ENCODE measurements around the gene KRTAP4-16. TPM values are rescaled to one million over a fixed set of nuclear protein-coding genes. Genes with fewer than 3 reads are reported as not detected.
"Not testable (repeated sequence)": the region's sequence is repeated elsewhere in the genome, so short reads cannot be mapped to it uniquely, and the experiment has no call there.

KRTAP4-16 gene
- total RNA-seq, 4 donors from 2014 or later: not detected

DNA sequence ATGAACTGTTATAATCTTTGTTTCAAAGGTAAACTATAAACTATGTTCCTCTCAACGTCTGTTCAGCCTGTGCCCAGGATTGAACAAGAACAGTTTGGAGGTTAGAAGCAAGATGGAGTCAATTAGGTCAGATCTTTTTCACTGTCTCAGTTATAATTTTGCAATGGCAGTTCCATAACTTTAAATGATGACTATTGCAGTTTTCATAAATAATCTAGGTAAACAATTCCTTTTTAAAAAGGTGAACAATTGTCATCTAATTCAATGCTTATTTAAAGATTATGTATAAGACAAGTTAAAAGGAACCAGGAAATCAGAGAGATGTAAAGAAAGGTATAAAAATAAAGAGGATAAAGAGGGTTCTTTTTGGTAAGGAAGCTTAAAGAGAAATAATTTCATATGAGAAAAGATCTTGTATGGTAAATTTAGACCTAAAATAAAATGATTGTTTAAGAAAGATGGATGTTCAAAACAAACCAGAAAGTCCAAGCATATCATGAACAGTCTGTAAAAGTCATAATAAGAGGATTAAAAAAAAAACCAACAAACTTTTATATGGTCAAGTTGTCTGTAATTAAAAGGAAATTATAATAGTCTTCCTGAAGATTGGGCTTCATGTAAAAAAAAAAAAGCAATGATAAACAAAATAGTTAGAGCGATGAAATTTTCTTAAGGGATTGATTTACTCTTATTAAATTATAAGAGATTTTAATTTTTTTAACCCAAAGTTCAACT lies 9.3 kb upstream of the KRTAP4-16 start:
- WGBS, 2 donors (ENCODE audit: low coverage in 1 of 2): 77 to 81% methylated on average over 2 of the region's 2 CpGs

DNA sequence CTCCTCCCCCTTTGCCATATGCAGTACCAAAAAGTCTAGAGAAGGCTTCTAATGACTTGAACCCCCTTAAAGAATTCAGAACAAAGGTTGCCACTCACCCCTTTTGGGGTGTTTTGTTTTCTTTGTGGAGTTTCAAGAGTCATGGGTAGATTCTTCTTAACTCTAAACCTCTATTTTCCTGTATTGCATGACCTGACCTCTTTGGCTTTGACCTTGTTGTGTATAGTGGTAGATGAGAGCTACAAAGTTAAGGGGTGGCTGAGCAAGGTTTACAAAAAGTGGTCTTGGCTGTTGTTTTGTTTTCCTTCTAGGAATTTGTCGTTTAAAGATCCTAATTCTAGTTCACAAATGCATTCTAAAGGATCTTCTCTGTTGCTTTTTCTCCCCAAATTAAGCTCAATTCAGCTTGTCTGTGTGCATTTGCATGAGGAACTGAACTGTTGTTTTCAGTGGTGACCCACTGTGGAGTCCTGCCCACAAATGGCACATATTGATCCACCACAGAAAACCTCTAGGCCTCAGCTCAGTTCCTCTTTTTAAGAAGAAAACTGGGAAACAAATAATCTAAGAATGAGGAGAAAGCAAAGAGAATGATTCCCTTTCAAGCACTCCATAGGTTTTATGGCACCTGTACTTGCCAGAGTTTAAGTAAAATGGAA lies 6.8 kb upstream of the KRTAP4-16 start:
- H3K9me3 ChIP-seq, ATAC-seq, H3K4me1 ChIP-seq, H3K27ac ChIP-seq, H3K36me3 ChIP-seq, H3K4me3 ChIP-seq: not testable (repeated sequence)
- H3K27me3 ChIP-seq: peaks cover 22% of the 10 kb centered on the region
- 0 to 17% methylated on average over 1 of the region's 1 CpG for WGBS, 2 donors (ENCODE audit: low coverage in 1 of 2)

More for the DNA sequence above, 9.3 kb upstream of the KRTAP4-16 start:
- H3K36me3 ChIP-seq: no peaks in the 10 kb centered on the region
- no peak overlapping the region for H3K4me3 ChIP-seq
- H3K4me1 ChIP-seq: no peaks in the 10 kb centered on the region
- TF ChIP-seq POLR2AphosphoS5 (IDR thresholded peaks at IDR 0.05): no peak
- TF ChIP-seq EP300 (IDR thresholded peaks at IDR 0.05): no peak
- TF ChIP-seq, protein P1, sequence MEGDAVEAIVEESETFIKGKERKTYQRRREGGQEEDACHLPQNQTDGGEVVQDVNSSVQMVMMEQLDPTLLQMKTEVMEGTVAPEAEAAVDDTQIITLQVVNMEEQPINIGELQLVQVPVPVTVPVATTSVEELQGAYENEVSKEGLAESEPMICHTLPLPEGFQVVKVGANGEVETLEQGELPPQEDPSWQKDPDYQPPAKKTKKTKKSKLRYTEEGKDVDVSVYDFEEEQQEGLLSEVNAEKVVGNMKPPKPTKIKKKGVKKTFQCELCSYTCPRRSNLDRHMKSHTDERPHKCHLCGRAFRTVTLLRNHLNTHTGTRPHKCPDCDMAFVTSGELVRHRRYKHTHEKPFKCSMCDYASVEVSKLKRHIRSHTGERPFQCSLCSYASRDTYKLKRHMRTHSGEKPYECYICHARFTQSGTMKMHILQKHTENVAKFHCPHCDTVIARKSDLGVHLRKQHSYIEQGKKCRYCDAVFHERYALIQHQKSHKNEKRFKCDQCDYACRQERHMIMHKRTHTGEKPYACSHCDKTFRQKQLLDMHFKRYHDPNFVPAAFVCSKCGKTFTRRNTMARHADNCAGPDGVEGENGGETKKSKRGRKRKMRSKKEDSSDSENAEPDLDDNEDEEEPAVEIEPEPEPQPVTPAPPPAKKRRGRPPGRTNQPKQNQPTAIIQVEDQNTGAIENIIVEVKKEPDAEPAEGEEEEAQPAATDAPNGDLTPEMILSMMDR (IDR thresholded peaks at IDR 0.05): no peak
- TF ChIP-seq POLR2A (IDR thresholded peaks at IDR 0.05): no peak
- peaks cover 21% of the 10 kb centered on the region for H3K27me3 ChIP-seq
- ATAC-seq: no peak
- no peak overlapping the region for H3K27ac ChIP-seq
- H3K9me3 ChIP-seq: no peaks in the 10 kb centered on the region

- no peak overlapping the region for H3K4me3 ChIP-seq
- 72% methylated on average over 1 of the region's 1 CpG; no CpG with 5 or more reads in 1 of the 2 donors for WGBS, 2 donors (ENCODE audit: low coverage in 1 of 2)
- no peak for ATAC-seq
- H3K27ac ChIP-seq: no peak overlapping the region
- TF ChIP-seq, protein P1 (IDR thresholded peaks at IDR 0.05): no peak
- TF ChIP-seq POLR2AphosphoS5 (IDR thresholded peaks at IDR 0.05) (no peak), POLR2A (IDR thresholded peaks at IDR 0.05) (no peak), EP300 (IDR thresholded peaks at IDR 0.05) (no peak)
- no peaks in the 10 kb centered on the region for H3K9me3 ChIP-seq
- H3K27me3 ChIP-seq: peaks cover 22% of the 10 kb centered on the region
- H3K4me1 ChIP-seq: no peaks in the 10 kb centered on the region
- no peaks in the 10 kb centered on the region for H3K36me3 ChIP-seq
Observed at GRCh38 chr17:41107941-41108450, 6.0 kb upstream of the KRTAP4-16 start.

DNA sequence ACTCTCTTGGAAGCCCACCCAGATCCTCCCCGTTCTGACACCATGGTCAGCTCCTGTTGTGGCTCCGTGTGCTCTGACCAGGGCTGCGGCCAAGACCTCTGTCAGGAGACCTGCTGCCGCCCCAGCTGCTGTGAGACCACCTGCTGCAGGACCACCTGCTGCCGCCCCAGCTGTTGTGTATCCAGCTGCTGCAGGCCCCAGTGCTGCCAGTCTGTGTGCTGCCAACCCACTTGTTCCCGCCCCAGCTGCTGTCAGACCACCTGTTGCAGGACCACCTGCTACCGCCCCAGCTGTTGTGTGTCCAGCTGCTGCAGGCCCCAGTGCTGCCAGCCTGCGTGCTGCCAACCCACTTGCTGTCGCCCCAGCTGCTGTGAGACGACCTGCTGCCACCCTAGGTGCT lies 3.3 kb upstream of the KRTAP4-16 start, which contains the start of gene KRTAP4-9:
Gene KRTAP4-9, plus strand, starts transcription at position 43 of the 400 bp plus-strand sequence. Its CDS starts 0 bp downstream, at position 43.
- H3K9me3 ChIP-seq, H3K36me3 ChIP-seq, ATAC-seq, H3K27ac ChIP-seq, H3K4me1 ChIP-seq, H3K4me3 ChIP-seq: not testable (repeated sequence)
- H3K27me3 ChIP-seq: peaks cover 30% of the 10 kb centered on the region
- WGBS, 2 donors (ENCODE audit: low coverage in 1 of 2): 54% methylated on average over 6 of the region's 10 CpGs; no CpG with 5 or more reads in 1 of the 2 donors

- not testable (repeated sequence) for H3K4me1 ChIP-seq, H3K36me3 ChIP-seq, ATAC-seq, H3K27ac ChIP-seq, H3K9me3 ChIP-seq, H3K4me3 ChIP-seq
- peaks cover 35% of the 10 kb centered on the region for H3K27me3 ChIP-seq
- 25 to 50% methylated on average over 2 of the region's 2 CpGs for WGBS, 2 donors (ENCODE audit: low coverage in 1 of 2)
Observed at GRCh38 chr17:41104386-41105038, 2.5 kb upstream of the KRTAP4-16 start.

- ATAC-seq: no peak
- 80 to 81% methylated on average over 1 of the region's 1 CpG for WGBS, 2 donors (ENCODE audit: low coverage in 1 of 2)
- H3K4me3 ChIP-seq: no peak overlapping the region
- peaks cover 38% of the 10 kb centered on the region for H3K27me3 ChIP-seq
- no peaks in the 10 kb centered on the region for H3K4me1 ChIP-seq
- no peak for TF ChIP-seq POLR2AphosphoS5 (IDR thresholded peaks at IDR 0.05)
- no peak for TF ChIP-seq EP300 (IDR thresholded peaks at IDR 0.05)
- TF ChIP-seq POLR2A (IDR thresholded peaks at IDR 0.05): no peak
- TF ChIP-seq, protein P1 (IDR thresholded peaks at IDR 0.05): no peak
- no peaks in the 10 kb centered on the region for H3K9me3 ChIP-seq
- no peaks in the 10 kb centered on the region for H3K36me3 ChIP-seq
- H3K27ac ChIP-seq: no peak overlapping the region
Observed at GRCh38 chr17:41103896-41104295, 1.9 kb upstream of the KRTAP4-16 start.

DNA sequence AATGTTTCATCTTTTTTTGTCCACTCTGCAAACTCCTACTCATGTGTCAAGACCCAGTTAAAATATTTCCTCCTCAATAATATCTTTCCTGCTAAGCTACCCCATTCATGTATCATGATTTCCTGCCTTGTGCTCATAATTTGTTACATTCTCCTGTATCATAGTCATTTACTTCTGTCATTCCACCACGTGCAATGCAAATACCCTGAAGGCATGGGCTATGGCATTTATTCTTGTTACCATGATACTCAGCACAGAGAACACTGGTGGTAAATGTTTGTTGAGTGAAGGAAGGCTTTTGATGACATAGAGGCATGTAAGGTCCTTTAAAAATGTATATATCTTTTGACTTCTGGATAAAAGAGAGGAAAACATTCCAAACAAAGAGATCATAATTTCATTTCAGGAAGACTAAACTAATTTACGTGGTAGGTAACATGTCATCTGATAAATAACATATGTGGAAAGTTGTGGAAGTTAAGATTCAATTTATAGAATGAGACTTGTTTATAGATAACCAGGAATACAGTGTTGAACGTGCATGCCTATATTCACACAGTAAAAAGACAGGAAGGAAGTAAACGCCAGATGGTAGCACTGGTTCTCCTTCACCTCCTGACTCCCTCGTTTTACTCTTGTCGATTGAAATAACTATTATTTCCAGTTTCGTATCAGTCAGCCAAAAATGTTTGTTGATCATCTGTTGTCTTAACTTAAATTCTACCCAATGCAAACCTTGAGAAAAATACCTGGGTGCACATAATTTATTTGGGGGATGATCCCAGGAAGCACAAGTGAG lies 2.1 kb downstream of the KRTAP4-16 start:
- H3K9me3 ChIP-seq, H3K4me1 ChIP-seq, H3K36me3 ChIP-seq, ATAC-seq, H3K4me3 ChIP-seq, H3K27ac ChIP-seq: not testable (repeated sequence)
- WGBS, 2 donors (ENCODE audit: low coverage in 1 of 2): 47 to 48% methylated on average over 6 to 7 of the region's 7 CpGs
- H3K27me3 ChIP-seq: peaks cover 26% of the 10 kb centered on the region
